ENCODE measurements around the gene THBS2.

DNA sequence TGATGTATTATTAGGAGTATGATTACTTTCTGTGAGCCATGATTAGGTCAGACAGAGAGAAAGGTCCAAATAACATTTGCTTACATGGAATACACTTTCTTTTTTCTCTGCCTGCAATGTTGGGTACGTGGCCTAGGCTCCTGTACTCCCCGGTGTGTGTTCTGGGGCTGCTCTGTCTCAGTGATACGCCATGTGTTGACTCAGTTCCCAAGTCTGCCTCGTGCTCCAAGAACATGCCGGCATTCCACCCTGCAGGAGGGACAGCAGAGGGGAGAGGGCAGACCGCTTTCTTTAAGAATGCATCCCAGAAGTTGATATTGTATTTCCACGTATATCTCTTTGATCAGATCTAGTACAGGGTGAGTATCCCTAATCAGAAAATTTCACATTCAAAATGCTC lies 33.3 kb upstream of the THBS2 start:
- TF ChIP-seq, protein P1, sequence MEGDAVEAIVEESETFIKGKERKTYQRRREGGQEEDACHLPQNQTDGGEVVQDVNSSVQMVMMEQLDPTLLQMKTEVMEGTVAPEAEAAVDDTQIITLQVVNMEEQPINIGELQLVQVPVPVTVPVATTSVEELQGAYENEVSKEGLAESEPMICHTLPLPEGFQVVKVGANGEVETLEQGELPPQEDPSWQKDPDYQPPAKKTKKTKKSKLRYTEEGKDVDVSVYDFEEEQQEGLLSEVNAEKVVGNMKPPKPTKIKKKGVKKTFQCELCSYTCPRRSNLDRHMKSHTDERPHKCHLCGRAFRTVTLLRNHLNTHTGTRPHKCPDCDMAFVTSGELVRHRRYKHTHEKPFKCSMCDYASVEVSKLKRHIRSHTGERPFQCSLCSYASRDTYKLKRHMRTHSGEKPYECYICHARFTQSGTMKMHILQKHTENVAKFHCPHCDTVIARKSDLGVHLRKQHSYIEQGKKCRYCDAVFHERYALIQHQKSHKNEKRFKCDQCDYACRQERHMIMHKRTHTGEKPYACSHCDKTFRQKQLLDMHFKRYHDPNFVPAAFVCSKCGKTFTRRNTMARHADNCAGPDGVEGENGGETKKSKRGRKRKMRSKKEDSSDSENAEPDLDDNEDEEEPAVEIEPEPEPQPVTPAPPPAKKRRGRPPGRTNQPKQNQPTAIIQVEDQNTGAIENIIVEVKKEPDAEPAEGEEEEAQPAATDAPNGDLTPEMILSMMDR (IDR thresholded peaks at IDR 0.05), result no peak
- no peak for TF ChIP-seq POLR2A (IDR thresholded peaks at IDR 0.05)
- no peak for TF ChIP-seq POLR2AphosphoS5 (IDR thresholded peaks at IDR 0.05)
- TF ChIP-seq EP300 (IDR thresholded peaks at IDR 0.05), result no peak
